ENCODE data around the gene CBFA2T2. TPM values are rescaled to one million over a fixed set of nuclear protein-coding genes. Genes with fewer than 3 reads are reported as not detected.
"Not testable (repeated sequence)": the region's sequence is repeated elsewhere in the genome, so short reads cannot be mapped to it uniquely, and the experiment has no call there.

CBFA2T2 gene
- total RNA-seq, 2 experiments from 2014 or later = 19.2 to 20.3 TPM

DNA sequence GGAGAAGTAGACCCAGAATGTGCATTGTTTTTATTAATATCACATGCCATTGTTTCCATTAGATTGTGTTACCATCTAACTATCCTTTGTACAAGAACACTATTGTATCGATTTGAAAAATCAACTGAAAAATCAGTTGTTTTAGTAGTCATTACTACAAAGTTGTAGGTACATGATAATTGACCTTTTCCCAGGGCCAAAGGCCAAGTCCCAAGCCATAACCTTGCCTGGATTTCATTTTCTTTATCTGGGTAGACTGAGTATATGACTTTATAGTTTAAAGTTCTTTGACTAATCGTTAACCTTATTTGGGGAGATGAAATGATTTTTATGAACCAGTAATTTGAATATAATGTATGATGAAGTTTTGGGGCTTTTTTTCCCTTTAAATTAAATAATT, 93.2 kb downstream of the CBFA2T2 start:
- DNase-seq = no peak
- Mint-ChIP-seq H3K9me3 (no peaks in the 10 kb centered on the region), H3K27ac (no peak overlapping the region), H3K36me3 (ENCODE audit: low read depth) (no peaks in the 10 kb centered on the region), H3K27me3 (no peaks in the 10 kb centered on the region), H3K4me1 (peaks cover 9% of the 10 kb centered on the region), H3K4me3 (no peak overlapping the region)
- CTCF ChIA-PET = no interaction called here
- POLR2A ChIA-PET = no interaction called here

DNA sequence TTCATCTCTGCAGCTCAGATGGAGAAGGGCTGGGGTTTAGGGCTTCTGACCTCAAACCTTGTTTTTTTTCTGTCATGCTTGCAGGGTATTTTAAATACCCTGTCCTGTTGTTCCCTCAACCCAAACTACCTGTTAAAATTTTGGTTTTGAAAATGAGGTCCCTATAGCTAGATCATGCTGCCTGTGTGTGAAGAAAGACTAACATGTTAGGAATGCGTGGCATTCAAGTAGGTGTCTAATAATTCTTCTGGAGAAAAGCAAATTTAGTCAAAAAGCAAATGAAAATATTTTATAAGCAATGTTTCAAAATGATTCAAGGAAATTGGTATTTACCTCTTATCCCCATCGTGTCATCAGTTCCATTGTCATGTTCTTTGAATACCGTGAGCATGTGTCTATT, 95.1 kb downstream of the CBFA2T2 start:
- ChIA-PET CTCF (no interaction called here), POLR2A (no interaction called here)
- Mint-ChIP-seq H3K27ac (no peak overlapping the region), H3K36me3 (ENCODE audit: low read depth) (no peaks in the 10 kb centered on the region), H3K27me3 (no peaks in the 10 kb centered on the region), H3K4me1 (peaks cover 9% of the 10 kb centered on the region), H3K4me3 (no peak overlapping the region), H3K9me3 (no peaks in the 10 kb centered on the region)
- no peak for DNase-seq

DNA sequence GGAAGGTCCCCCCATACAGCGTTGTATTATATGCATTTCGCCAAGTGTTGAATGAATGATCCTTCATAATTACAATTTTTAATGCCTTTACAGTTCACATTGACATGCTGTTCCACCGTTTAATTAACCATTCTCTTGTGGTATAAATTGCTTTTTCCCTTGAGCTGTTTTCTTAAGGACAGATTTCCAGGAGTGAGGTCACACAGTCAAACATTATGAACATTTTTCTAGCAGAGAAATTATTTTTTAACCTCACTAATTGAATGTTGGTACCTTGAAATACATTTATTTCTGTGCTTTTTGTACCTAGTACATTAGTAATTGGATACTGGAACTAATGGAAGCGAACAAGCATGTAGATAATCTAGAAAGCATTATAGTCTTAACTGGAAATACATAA, 95.5 kb downstream of the CBFA2T2 start:
- H3K4me1 Mint-ChIP-seq = peaks cover 9% of the 10 kb centered on the region

DNA sequence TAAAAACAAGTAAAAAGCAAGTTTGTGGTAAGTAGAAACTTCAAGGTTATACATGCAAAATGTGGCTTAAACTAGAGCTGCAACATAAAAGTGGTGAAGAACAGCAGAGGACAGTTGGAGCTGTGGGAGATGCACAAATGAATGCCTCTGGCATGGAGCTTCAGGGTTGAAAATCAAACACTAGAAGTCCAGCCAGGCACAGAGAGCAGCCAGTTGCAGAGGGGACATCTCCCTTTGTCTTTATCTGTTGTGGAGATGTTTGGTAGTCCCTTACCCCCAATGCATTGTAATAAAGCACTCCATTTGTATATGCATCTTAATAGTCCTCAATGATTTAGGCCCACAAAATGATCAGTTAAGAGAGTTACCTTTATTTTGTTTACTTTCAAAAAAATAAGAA, 99.2 kb downstream of the CBFA2T2 start:
- CTCF ChIA-PET = interaction anchor here (1.5 kb wide), 1 partner anchor 14 kb away, joined by 4 read pairs; no protein-coding TSS in a partner anchor
- H3K9me3 Mint-ChIP-seq = no peaks in the 10 kb centered on the region
- no peak overlapping the region for H3K4me3 Mint-ChIP-seq
- peaks cover 4% of the 10 kb centered on the region for H3K4me1 Mint-ChIP-seq
- DNase-seq = no peak
- POLR2A ChIA-PET = interaction anchor here (1.1 to 1.2 kb wide), 2 partner anchors 78 to 96 kb away, joined by 3 read pairs; partner anchors contain the start of gene ACTL10
- no peak overlapping the region for H3K27ac Mint-ChIP-seq
- H3K27me3 Mint-ChIP-seq = no peaks in the 10 kb centered on the region
- H3K36me3 Mint-ChIP-seq (ENCODE audit: low read depth) = no peaks in the 10 kb centered on the region

More for the DNA sequence above, 95.5 kb downstream of the CBFA2T2 start:
- no peak for DNase-seq
- Mint-ChIP-seq H3K27ac (no peak overlapping the region), H3K36me3 (ENCODE audit: low read depth) (no peaks in the 10 kb centered on the region), H3K4me3 (no peak overlapping the region), H3K27me3 (no peaks in the 10 kb centered on the region), H3K9me3 (no peaks in the 10 kb centered on the region)
- ChIA-PET POLR2A (no interaction called here), CTCF (no interaction called here)

DNA sequence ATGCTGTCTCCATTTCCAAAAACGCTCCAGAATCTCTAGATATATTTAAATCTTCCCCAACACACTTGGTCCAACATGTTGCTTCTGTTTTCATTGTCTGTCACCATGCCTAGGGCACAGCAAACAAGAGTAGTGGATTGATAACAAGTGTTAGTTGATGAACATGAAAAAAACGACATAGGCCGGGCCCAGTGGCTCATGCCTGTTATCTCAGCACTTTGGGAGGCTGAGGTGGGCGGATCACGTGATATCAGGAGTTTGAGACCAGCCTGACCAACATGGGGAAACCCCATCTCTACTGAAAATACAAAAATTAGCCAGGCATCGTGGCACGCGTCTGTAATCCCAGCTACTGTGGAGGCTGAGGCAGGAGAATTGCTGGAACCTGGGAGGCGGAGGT, 102.0 kb downstream of the CBFA2T2 start:
- H3K9me3 Mint-ChIP-seq; H3K27ac Mint-ChIP-seq; H3K4me3 Mint-ChIP-seq; POLR2A ChIA-PET; H3K4me1 Mint-ChIP-seq; H3K27me3 Mint-ChIP-seq; H3K36me3 Mint-ChIP-seq (ENCODE audit: low read depth); CTCF ChIA-PET: not testable (repeated sequence)
- peak; percentile 49 for DNase-seq

DNA sequence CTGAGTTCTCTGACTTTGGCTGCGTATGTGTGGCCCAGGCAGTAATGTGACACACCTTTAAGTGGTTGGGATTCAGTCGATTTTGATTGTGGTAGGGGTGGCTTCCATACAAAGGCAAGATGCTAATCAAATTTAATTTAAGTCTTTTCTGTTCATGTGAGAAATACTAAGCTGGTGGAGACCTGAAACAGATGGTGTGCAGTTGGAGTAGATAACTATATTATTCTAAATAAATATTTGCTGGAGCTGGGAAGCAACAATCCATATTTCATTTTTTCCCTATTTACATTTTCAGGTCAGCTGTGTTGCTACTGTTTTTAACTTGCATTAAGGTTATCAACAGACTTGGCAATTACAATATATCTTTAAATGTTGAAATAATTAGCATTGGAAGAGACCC, 104.8 kb downstream of the CBFA2T2 start:
- Mint-ChIP-seq H3K27me3 (no peaks in the 10 kb centered on the region), H3K4me1 (peaks cover 4% of the 10 kb centered on the region), H3K4me3 (no peak overlapping the region), H3K9me3 (no peaks in the 10 kb centered on the region), H3K36me3 (ENCODE audit: low read depth) (no peaks in the 10 kb centered on the region), H3K27ac (no peak overlapping the region)
- ChIA-PET POLR2A (interaction anchor here (0.7 kb wide), 1 partner anchor 38 kb away, joined by 3 read pairs; no protein-coding TSS in a partner anchor), CTCF (no interaction called here)
- DNase-seq = no peak

DNA sequence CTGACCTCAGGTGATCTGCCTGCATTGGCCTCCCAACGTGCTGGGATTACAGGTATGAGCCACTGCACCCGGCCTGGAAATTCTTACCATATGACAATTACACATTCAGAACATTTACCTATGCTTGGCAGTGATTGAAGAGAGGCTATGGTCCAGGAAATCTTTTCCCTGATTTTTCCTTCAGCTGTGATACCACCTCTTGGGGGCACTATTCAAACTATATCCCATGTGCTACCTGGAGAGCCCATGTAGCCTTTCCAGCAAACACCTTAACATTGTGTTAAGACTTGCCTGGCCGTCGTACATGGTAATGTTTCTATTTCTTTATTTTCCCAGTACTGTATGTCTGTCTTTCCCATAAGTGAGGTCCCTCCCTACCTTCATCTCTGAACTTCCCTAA, 110.5 kb downstream of the CBFA2T2 start:
- Mint-ChIP-seq H3K4me1 (peaks cover 18% of the 10 kb centered on the region), H3K9me3 (no peaks in the 10 kb centered on the region), H3K27me3 (no peaks in the 10 kb centered on the region), H3K36me3 (ENCODE audit: low read depth) (no peaks in the 10 kb centered on the region), H3K4me3 (no peak overlapping the region), H3K27ac (no peak overlapping the region)
- DNase-seq = no peak
- POLR2A ChIA-PET = no interaction called here
- CTCF ChIA-PET = interaction anchor here (0.6 kb wide), 1 partner anchor 143 kb away, joined by 3 read pairs; no protein-coding TSS in a partner anchor

DNA sequence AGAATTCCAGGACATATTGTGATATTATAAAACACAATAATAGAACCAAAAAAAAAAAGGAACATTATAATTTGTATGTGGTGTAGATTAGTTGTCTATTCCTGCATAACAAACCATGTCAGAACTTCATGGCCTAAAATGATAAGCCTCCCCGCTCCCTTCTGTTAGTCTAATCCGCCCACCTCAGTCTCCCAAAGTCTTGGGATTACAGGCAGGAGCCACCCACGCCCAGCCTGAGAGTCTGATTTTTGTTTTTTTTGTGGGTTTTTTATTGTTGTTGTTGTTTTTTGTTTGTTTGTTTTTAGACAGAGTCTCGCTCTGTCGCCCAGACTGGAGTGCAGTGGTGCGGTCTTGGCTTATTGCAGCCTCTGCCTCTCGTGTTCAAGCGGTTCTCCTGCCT, 111.1 kb downstream of the CBFA2T2 start:
- Mint-ChIP-seq H3K4me3 (no peak overlapping the region), H3K9me3 (no peaks in the 10 kb centered on the region), H3K27ac (no peak overlapping the region), H3K36me3 (ENCODE audit: low read depth) (no peaks in the 10 kb centered on the region), H3K27me3 (no peaks in the 10 kb centered on the region), H3K4me1 (peaks cover 18% of the 10 kb centered on the region)
- ChIA-PET POLR2A (no interaction called here), CTCF (interaction anchor here (0.6 kb wide), 1 partner anchor 144 kb away, joined by 3 read pairs; no protein-coding TSS in a partner anchor)
- DNase-seq = no peak

DNA sequence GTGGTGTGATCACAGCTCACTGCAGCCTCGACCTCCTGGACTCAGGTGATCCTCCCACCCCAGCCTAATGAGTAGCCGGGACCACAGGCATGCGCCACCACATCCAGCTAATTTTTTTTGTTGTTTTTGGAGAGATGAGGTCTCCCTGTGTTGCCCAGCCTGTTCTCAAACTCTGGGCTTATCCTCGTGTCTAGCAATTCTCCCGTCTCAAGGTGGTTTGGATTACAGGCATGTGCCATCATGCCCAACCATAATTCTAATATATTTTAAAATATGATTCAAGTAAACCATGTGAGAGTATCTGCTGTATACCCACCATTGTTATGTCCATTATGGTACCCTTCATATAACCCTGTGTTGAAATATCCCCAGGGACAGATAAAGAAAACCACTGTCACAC, 112.0 kb downstream of the CBFA2T2 start:
- Mint-ChIP-seq H3K36me3 (ENCODE audit: low read depth) (peaks cover 5% of the 10 kb centered on the region), H3K4me3 (no peak overlapping the region), H3K27me3 (no peaks in the 10 kb centered on the region), H3K4me1 (peaks cover 23% of the 10 kb centered on the region), H3K9me3 (no peaks in the 10 kb centered on the region), H3K27ac (no peak overlapping the region)
- no peak for DNase-seq
- ChIA-PET POLR2A (no interaction called here), CTCF (no interaction called here)

DNA sequence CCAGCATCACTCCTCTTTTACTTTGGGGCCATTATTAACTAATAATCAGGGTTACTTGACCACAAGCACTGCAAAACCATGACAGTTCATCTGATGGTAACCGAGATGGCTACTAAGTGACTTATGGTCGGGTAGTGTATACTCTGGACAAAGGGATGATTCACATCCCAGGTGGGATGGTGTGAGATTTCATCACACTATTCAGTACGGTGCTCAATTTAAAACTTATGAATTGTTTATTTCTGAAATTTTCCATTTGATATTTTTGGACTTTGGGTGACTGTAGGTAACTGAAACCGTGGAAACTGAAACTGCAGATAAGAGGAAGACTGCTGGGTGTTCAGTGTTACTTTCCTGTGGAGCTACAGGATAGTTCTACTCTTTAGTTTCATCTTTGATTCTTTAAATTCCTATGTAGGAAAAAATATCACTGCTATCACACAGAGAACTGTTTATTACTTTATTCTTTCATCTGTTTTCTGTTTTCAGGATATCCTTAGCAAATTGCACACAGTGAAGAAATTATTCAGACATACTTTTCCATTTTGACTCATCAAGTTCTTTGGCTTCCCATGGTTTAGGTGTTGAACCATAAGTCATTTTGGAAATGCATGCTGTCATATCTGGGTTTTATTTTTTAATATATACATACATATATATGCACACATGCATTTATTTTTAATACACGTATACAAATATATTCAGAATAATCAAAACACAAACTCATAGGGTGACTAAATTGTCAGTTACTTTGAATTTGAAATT, 113.1 kb downstream of the CBFA2T2 start:
- H3K9me3 Mint-ChIP-seq = no peaks in the 10 kb centered on the region
- H3K36me3 Mint-ChIP-seq (ENCODE audit: low read depth) = peaks cover 11% of the 10 kb centered on the region
- no peak for DNase-seq
- no peak overlapping the region for H3K27ac Mint-ChIP-seq
- no peaks in the 10 kb centered on the region for H3K27me3 Mint-ChIP-seq
- peaks cover 23% of the 10 kb centered on the region for H3K4me1 Mint-ChIP-seq
- ChIA-PET POLR2A (no interaction called here), CTCF (interaction anchor here (1.2 kb wide), 1 partner anchor 14 kb away, joined by 4 read pairs; no protein-coding TSS in a partner anchor)
- H3K4me3 Mint-ChIP-seq = no peak overlapping the region

DNA sequence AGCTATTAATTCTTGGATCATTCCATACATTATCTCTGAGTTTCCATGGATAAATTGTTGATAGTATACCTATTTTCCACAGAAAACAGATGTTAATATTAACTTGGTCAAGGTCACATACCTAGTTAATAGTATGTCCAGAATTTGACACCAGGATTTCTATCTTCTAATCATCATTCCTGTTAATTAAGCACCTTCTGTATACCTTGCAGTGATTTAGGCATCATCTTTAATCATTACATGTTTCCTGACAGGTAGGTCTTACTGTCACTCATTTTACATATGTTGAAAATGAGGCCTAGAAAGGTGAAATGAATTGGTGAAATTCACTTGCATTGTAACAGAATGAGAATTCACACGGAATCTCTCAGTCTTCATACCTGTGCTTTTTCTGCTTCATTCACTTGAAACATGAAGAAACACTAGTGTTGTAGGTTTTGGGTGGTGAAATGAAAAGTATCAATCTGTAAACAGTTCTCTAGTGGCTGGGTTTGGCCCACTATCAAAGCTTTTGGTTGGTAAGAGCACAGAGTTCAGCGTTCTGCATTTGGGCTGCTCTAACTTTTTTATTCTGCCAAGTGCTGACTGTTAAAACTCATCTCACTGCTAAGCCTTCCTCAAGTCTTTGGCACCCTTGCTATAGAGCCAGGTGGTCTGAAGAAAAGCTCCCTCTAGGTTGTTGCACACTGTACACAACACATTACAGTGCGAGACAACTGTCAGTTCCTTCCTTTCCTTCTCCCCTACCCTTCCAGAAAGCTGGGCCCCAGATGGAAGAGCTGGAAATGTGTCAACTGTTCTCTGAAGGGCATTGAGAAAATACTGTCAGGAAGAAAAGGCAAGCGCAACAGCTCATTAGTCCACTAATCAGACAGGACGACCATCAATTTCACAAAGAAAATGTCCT, 114.4 kb downstream of the CBFA2T2 start:
- H3K4me1 Mint-ChIP-seq = peaks cover 23% of the 10 kb centered on the region
- H3K36me3 Mint-ChIP-seq (ENCODE audit: low read depth) = peaks cover 15% of the 10 kb centered on the region
- no peak overlapping the region for H3K4me3 Mint-ChIP-seq
- no peak for DNase-seq
- H3K9me3 Mint-ChIP-seq = no peaks in the 10 kb centered on the region
- POLR2A ChIA-PET = interaction anchor here (0.6 to 0.8 kb wide), 2 partner anchors 115 to 213 kb away, joined by 3 read pairs; partner anchors contain the start of gene CBFA2T2
- H3K27me3 Mint-ChIP-seq = no peaks in the 10 kb centered on the region
- no peak overlapping the region for H3K27ac Mint-ChIP-seq
- CTCF ChIA-PET = no interaction called here

DNA sequence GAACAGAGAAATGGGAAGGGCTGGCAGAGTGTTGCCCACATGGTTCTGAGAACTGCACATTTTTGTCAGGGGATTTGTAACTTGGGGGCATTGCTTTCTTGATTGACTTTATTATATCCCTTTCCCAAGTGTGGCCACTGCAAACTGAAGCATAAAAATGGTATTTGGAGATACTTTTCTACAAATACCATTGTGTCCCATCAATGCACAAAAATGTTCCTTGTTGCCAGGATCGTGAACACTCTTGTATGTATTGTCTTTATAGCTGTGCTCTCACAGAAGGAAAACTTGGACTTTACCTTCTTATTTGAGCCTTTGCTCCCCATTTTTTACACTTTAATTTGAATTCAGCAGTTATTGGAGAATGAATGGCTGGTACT, 115.1 kb downstream of the CBFA2T2 start:
- Mint-ChIP-seq H3K4me3 (no peak overlapping the region), H3K27me3 (no peaks in the 10 kb centered on the region), H3K27ac (no peak overlapping the region), H3K36me3 (ENCODE audit: low read depth) (peaks cover 15% of the 10 kb centered on the region), H3K9me3 (no peaks in the 10 kb centered on the region), H3K4me1 (peaks cover 26% of the 10 kb centered on the region)
- ChIA-PET POLR2A (interaction anchor here (0.6 to 0.8 kb wide), 2 partner anchors 115 to 214 kb away, joined by 3 read pairs; partner anchors contain the start of gene CBFA2T2), CTCF (no interaction called here)
- DNase-seq = no peak

DNA sequence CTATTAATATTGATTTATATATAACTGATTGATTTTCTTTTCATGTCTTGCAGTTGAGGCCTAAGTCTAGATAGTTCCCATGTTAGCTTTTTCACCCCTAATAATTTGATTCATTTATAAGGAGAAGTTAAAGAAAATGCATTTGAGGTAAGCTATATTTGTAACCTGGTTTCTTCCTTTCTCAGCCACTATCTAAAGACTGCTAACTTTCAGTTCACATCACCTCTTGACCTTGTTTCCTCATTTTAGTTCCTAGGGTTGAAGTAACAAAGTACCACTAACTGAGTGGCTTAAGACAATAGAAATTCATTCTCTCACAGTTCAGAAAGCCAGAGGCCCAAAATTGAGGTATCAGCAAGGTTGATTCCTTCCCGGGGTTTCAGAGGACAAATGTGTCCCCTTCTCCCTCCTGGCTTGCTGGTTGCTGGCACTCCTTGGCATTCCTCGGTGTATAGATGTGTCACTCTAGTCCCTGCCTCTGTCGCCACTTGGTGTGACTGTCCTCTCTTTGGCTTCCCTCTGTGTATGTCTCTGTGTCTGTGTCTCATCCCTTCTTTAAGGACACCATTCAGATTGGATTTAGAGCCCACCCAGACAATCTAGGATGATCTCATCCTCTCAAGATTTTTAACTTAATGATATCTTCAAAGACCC, 116.3 kb downstream of the CBFA2T2 start:
- H3K4me1 Mint-ChIP-seq = peaks cover 26% of the 10 kb centered on the region
- H3K36me3 Mint-ChIP-seq (ENCODE audit: low read depth) = peaks cover 22% of the 10 kb centered on the region
- no peak for DNase-seq
- ChIA-PET CTCF (no interaction called here), POLR2A (no interaction called here)
- no peaks in the 10 kb centered on the region for H3K9me3 Mint-ChIP-seq
- H3K4me3 Mint-ChIP-seq = no peak overlapping the region
- H3K27ac Mint-ChIP-seq = no peak overlapping the region
- H3K27me3 Mint-ChIP-seq = no peaks in the 10 kb centered on the region

All from activated CD4-positive, alpha-beta memory T cell treated with anti-CD3 and anti-CD28 coated beads, Interleukin-2, amount 10 ng/mL, durations not matched to agents 7 days and 5 days (primary cell).